ENCODE data around the gene BMPER.

Gene BMPER

DNA sequence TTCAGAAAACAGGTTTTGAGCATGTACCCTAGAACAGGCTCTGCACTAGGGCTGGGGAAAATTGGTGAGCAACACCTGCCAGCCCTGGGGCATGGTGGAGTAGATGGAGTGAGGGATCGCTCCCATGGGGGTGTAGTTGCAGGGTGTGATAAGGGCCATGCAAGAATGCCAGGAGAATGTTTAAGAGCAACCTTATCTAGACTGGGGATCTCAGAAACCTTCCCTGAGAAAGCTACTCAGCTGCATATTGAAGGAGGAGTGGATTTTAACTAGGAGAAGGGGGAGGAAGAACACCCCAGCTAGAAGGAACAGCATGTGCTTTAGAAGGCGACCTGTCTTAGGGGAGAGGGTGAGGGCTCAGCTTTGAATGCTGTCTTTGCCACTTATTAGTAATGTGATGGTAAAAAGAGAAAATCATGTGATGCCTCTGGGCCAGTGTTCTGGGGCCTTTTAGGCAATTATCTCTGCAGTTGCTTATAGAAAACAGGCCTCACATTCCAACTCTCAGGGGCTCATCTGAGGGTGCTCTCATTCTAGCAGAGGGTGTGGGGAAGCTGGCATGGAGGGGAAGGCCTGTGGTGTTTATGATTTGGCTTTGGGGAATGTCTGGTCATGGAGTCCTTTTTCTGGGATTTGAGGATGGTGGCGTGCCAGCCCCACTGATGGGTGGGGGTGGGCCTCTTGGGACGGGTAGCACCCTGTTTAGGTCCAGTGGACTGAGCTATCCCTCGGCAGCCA, 225.4 kb downstream of the BMPER start:
- in situ Hi-C loops (cut with MboI; ENCODE audit: low sequenced_read_pairs) = no loop called here

DNA sequence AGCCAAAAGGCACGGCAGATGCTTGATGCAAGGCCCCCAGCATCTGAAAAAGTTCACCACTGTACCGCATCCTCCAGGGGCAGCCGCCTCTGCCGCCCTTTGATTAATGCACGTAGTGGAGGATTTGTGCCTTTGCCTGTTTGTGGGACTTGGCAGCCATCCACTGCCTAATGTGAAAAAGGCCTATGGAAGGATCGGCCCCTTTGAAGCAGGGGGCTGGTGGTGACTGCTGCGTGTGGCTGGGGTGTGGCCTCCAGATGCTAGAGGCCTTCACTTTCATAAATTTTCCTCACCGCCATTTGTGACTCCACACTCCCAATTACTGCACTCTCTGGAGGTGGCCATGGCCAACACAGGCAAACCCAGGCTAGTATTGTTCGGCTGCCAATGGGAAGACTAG, 226.0 kb downstream of the BMPER start:
- in situ Hi-C loops (cut with MboI; ENCODE audit: low sequenced_read_pairs) = no loop called here

DNA sequence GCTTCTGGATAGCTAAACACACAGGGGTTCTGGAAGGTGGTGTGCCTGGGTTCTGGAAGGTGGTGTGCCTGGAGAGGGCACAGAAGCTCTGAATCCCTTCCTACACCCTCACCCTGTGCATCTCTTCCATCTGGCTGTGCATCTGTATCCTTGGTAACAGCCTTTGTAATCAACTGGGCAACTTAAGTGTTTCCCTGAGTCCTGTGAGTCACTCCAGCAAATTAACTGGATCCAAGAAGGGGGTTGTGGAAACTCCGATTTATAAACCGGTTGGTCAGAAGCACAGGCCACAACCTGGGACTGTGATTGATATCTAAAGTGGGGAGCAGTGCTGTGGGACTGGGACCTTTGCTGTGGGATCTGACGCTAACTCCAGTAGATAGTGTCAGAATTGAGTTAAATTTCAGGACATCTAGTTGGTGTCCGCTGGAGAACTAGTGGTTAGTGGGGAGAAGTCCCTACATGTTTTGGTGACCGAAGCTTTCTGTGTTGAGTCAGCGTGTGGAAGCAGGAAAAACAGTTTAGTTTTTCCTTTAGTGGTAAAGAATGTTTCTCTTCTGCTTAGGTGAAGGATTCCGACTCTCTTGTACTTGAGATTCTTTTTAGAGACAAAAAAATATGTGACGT, 228.1 kb downstream of the BMPER start:
- in situ Hi-C loops (cut with MboI; ENCODE audit: low sequenced_read_pairs) = no loop called here

DNA sequence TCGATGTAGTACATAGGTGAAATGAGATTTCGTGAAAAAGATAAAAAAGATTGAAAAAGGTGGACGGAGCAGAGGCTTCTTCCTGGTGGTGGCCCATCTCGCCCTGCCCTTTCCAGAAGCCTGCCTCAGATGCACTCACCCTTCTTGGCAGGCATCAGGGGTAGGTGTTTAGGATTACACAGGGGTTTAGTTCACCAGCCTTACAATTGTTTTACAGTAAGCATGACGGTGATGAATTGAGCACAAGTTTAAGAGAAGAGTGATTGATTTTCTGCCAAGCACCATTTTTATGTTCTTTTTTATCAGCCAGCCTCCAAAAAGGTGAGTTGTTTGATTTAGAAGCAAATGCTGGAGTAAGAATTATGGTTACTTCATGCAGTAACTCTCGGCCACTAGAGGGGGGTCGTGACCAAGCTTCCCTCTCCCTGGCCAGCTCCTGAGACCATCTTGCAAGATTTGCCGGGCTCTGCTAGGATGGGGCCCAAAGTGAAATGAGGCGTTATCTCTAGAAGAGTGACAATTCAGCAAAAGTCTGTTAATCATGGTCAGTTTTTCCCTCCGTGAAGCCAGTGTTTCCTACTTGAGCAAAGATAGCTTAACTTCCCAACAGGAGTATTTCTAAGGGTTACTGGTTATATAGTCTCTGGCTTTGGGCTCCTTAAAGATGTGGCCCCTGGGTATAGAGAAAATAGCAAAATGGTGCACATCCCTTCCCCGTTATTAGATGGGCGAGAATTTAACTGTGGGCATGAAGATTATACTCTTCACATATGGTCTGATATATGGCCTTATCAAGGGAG, 228.8 kb downstream of the BMPER start:
- in situ Hi-C loops (cut with MboI; ENCODE audit: low sequenced_read_pairs) = no loop called here

DNA sequence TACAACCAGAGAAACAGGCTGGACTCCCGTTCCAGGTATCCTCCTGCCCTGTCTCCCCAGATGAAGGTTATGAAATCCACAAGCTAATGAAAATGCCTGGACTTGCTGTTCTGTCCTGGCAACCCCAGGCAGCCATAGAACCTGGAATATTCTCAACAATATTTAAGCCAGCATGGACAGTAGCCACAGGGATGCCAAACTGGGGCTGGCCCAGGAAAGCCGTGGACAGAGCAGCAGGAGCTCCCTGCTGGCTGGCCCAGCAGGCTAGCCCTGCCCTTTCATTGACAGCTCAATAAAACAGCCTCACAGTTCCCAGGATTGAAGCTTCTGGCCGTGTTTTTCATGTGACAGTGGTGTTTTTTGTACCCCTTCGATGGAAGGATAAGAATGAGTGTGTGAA, 230.6 kb downstream of the BMPER start:
- in situ Hi-C loops (cut with MboI; ENCODE audit: low sequenced_read_pairs) = no loop called here

DNA sequence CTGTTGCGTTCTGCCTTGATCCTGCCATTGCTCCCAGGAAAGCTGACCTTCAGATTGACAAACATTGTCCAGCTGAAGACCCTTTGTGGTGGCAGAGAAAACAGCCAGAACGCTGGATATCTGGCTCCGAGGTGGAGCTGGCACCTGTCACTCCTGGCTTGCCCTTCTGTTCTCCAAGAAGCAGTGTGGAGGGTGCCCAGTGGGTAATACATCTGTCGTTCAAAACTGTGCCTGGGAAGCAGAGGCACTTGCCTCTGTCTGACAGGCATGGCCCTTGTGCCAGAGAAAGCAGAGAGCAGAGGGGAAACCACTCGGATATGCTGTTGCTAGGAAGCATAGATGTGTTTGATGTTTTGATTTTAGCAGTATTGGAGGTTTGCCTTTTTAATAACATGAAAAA, 231.4 kb downstream of the BMPER start:
- in situ Hi-C loops (cut with MboI; ENCODE audit: low sequenced_read_pairs) = no loop called here

DNA sequence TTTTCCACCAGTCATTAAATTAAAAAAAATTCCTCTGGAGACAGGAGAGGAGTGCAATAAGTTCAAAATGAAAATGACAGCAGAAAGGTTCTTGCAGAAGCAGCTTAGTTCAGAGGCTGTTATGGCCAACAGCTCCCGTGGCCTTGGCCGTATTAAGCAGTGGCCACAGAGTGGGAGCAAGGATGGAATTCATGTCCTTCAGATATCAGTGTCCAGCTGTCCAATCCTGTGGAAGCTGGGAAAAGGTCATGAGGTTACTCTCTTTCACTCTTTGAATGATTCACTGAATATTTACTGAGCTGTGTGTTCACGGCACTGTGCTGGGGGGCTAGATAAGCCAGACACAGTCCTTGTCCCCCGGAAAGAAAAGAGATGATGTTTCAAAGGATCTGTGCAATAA, 231.8 kb downstream of the BMPER start:
- in situ Hi-C loops (cut with MboI; ENCODE audit: low sequenced_read_pairs) = no loop called here

DNA sequence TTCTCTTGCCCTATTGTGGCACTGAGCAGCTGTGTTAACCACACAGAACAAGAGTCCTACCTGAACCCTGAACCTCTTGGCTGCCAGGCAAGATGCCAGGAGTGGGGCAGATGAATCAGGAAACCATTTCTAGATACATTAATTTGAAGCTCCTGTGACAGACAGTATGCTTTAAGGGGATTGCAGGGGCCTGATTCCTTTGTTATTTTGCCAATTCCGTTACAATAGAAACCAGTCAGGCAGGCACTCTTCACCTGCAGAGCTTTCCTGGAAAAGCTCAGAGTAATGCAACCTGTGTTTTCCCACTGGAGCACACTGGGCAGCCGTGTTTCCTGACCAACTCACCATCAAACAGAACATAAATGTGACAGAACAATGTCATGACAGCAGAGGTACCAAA, 233.1 kb downstream of the BMPER start:
- in situ Hi-C loops (cut with MboI; ENCODE audit: low sequenced_read_pairs) = no loop called here

DNA sequence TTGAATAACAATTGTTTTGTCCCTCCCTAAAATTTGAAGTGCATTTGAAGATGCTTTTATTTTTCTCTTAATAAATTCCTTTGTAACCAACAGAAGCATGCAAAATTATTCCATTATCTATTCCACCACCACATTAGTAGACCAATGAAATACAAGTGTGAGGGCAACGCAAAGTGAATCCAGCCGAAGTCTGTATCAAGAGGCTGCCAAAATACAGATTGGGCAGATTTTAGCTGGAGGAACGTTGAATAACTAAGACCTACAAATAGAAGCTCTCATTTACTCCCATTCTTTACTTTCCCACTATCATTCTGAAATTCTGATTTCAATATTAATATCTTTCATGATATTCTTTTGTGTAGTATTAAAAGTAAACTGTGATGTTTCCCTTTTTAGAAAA, 233.7 kb downstream of the BMPER start:
- in situ Hi-C loops (cut with MboI; ENCODE audit: low sequenced_read_pairs) = no loop called here

DNA sequence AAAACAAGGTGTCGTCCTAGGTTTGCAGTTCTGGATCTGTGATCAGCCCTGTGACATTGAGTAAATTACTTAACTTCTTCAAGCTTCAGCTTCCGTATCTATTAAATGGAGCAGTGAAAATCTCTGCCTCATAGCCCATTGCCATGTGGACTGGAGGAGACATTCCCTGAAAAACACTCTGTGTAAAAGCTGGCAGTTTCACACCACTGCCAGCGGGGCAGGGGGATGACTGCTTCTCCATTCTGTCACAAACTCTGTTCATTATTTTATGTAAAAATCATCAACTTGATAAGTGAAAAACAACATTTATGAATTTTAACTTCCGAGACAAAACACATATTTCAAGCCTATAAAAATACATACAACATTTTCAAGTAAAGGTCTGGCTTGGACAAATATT, 234.7 kb downstream of the BMPER start:
- in situ Hi-C loops (cut with MboI; ENCODE audit: low sequenced_read_pairs) = no loop called here

DNA sequence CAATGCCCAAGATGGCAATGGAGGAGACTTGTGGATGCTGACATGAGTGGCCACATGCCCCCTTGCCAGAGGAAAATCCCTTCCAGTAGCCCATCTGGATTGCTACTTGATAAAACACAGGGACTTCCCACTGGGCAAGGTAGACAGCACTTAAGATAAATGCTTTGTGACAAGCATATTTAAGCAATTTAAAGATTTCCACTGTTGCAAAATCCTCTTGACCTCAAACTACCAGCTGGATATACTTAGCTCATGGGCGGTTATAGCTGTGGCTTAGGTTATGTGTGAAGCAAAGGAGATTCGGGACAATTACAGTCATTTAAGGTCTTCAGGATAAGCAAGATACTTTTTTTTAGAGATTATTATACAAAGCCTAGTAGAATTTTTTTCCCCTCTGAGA, 238.1 kb downstream of the BMPER start:
- in situ Hi-C loops (cut with MboI; ENCODE audit: low sequenced_read_pairs) = no loop called here

DNA sequence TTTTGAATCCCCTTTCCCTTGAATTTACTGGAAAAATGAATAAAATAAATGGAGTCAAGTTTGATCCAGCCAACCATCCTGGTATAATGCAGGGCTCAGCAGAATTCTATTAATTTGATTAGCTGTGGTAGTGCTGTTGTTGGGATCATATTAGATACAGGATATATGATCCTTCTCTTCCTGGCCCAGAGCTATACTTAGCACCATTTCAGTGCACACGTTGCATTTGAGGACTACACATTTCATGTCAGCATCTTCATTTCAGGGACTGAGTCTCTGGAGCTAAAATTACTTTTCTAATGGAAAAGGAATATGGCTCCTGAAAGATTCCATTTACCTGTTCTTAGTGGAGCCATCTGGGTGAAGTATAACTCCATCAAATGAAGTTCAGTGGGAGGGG, 240.3 kb downstream of the BMPER start:
- in situ Hi-C loops (cut with MboI; ENCODE audit: low sequenced_read_pairs) = no loop called here

DNA sequence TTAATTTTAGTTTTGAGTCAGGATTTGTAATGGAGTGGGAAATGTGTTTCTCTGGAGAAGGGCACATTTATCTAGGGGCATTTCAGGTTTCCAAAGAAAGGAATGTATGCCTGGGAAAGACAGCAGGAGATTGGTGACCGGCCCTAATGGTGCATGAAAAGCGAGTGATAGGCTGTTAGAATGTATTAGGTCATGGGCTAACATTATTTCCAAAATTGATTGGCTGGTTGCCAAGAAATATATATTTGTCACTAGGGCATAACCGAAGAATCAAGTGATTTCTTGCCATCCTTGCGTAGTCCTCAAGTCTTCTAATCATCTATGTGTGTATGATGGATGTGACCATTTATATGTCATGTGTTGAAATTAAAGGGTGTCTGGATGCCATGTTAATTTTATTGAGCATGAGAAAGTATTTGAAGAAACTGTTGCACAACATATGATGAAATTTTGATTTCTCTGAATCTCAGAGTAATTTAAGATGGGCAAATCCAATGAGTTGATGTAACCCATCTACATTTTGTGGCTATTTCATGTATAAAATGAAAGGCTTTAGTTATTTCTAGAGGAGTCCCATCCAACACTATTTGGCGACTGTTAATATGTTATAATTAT, 248.4 kb downstream of the BMPER start:
- in situ Hi-C loops (cut with MboI; ENCODE audit: low sequenced_read_pairs) = no loop called here

DNA sequence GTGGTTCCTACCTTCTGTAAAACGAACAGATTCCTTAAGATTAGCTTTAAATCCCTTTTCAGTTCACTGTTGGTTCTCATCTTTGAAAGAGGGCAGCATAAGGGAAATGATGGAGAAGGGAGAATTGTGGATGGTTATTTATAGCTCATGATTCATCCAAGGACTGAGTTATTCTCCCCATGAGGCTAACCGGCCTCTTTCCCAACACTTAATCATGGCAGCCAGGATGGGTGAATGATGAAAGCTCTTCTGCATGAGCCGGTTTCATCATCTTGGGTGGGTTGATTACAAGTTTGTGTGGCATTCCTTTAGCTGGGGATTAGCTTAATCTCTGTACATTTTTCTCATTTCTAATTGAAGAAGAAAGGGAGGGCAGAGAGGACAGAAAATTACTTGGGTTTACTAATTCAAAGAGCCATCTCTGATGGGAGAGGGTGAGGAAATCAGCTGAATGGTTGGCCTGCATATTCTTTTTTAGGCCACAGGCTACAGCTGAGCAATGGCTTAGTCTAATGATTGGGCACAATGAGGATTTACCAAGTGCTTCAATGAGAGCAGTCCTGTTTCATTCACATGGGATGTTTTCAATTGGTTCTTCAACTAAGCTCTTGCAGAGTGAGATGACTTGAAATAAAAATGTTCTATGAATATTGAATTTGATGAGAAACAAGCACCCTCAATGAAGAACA, 250.0 kb downstream of the BMPER start:
- in situ Hi-C loops (cut with MboI; ENCODE audit: low sequenced_read_pairs) = no loop called here

DNA sequence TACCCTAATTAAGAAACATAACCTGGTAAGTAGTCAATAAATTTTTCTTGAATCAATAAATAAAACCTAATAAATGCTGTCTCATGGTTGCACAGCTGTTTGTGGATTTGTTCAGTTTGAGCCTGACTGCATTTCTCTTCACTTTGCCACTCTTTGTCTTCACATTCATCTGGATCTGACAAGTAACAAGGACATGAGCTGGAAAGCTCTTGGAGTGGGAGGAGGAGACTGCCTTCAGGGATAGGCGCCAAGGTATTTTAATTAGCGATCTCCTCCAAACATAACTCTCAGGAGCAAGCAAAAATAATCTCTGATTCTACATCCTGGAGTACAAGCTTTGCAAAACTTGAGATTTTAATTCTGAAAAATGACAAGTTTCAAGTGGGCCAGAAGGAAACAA, 251.0 kb downstream of the BMPER start:
- in situ Hi-C loops (cut with MboI; ENCODE audit: low sequenced_read_pairs) = no loop called here

DNA sequence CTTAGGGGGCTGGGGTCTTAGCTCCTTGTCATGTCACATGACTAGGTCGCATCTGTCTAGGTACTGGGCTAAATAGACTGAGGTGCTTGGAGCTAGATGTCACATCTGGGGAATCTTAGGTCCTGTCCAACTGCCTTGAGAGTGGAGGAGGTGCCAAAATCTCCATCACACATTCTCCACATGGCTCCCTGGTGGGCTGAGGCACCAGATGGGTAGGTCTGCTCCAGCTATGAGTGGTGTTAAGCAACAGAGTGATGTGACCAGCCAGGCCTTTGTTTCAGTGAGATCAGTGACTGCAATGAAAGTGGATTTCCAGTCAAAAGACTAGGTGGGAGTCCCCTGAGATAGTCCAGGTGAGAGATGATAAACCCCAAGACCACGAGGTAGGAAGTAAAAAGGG, 251.8 kb downstream of the BMPER start:
- in situ Hi-C loops (cut with MboI; ENCODE audit: low sequenced_read_pairs) = no loop called here

DNA sequence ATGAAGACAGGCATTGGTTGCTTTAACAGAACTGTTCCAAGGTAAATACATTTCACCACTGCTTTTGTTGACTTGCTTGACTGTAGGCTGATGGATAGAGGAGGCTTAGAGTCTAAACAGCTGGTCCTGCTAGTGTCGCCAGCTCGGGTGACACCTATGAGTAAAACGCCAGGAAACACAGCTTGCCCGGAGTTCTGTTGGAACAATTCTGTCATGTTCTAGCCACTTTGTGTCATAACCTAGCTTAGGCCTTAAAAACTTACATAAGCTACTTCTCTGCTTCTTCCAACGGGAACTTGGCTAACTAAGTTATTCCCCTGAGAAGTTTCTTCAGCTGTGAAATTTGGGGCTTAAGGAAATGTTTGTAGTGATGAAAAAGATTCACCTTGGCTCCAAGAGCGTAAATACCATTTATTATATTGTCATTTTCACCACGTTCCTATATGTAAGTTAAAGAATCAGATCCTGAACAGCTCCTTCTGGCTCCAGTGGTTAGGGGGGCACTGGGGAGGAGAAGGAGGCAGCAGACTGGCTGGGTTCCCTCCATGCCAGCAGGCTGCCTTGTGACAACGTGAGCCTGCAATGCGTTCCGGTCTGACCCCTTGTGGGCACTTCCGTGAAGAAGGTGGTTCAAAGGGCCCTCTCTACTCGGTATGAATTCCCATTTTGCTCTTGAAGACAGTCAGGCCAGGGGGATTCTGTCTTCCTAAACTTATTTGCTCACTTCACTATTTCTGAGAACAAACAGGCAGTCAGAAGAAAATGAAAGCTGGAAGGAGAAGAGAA, 253.2 kb downstream of the BMPER start:
- in situ Hi-C loops (cut with MboI; ENCODE audit: low sequenced_read_pairs) = no loop called here

DNA sequence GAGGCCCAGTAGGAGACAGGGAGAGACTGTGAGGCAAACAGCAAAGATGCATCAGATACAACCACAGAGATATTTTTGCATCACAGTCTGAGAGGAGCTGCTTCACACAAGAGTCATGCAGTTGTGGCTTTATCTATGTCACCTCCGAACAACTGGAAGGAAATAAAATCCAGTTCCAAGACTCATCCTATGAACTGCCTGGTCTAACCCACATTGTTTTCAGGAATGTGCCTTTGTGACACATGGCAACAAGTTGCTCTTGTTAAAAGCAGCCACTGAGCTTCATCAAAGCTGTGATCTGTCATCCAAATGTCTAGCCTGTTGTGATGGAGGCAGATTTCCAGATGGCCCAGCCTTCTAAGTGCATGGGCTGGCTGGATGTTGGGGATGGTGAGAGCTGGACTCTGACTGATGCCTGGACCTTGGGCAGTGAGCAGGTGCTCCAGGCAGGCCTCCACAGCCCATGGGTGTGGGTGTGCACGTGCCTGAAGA, 255.0 kb downstream of the BMPER start:
- in situ Hi-C loops (cut with MboI; ENCODE audit: low sequenced_read_pairs) = no loop called here

DNA sequence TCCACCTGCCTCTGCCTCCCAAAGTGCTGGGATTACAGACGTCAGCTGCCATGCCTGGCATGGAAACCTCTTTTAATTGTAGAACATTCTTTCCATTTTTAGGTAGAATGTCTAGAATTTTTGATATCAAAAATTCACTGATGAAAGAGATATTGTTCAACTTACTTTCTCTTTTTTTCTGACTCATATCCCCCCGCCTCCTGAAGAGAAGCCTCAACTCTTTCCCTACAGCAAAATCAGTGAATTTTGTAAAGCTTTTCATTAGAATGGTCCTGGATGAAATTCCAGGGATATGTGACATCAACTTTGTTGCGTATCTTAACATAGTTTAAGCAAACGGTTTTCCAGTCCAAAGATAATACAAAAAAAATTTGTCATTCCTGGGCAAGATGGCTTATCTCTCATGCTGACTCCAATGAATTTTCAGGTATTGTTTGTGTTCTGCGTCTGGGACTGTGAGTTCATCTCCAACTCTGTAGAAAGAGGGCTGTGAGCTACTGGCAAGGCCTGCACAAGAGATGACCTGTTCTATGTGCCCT, 256.8 kb downstream of the BMPER start:
- in situ Hi-C loops (cut with MboI; ENCODE audit: low sequenced_read_pairs) = no loop called here

DNA sequence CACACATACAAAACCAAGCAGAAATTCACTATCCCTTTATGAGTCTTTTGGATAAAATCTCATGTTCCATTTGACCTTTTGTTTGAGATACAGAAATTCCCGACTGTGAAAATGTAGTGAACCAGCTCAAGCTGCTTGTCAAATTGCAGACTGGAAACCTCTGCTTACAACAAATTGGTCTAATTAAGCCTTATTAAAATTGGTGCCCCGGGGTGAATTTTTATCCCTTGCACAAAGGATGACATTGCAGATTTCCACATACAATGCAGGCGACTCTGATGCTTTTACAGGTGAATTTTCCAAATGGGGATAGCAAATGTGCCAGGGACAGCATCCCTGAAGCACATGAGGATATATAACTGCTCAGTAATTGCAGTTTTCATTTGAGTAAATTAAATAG, 257.3 kb downstream of the BMPER start:
- in situ Hi-C loops (cut with MboI; ENCODE audit: low sequenced_read_pairs) = no loop called here

All from HL-60/S4 (cell line).